K562 (cell line): ENCODE measurements around the gene SORCS1. TPM values are rescaled to one million over a fixed set of nuclear protein-coding genes. Genes with fewer than 3 reads are reported as not detected.

ENCODE experiments used
- CLOCK ChIP-seq: fragments of 250-450 bp; sonication (Bioruptor Pico); IDR thresholded peaks from 2 replicates; pipeline ENCODE4 v1.4.0; 2020; ENCODE audit warnings: mild to moderate bottlenecking, moderate library complexity, borderline replicate concordance
- HBP1 ChIP-seq: fragments of 450-650 bp; formaldehyde crosslinking; IDR thresholded peaks from 2 replicates; pipeline ENCODE4 v1.4.0; 2022; ENCODE audit warnings: missing genetic modification characterization
- L3MBTL2 ChIP-seq: fragments of 450-650 bp; IDR thresholded peaks from 2 replicates; pipeline ENCODE4 v1.6.1; 2016; ENCODE audit warnings: mild to moderate bottlenecking, moderate library complexity
- ZNF609 ChIP-seq: sonication (generic); formaldehyde crosslinking; IDR thresholded peaks from 2 replicates; pipeline ENCODE4 v1.8.1; 2023; ENCODE audit warnings: missing genetic modification reagents, mild to moderate bottlenecking, borderline replicate concordance
- polyA plus RNA-seq, 8 experiments: library from polyadenylated mRNA; depleted of rRNA in 4 of 8; stranded (reverse) in 5 of 8; unstranded in 3 of 8; fragments of >200 nt; fragmentation: Nextera tagmentation in 2 of 8; fragmentation: Illumina TruSeq in 1 of 8; extraction: Ambion mirVana in 2 of 8; extraction: Trizol in 1 of 8; gene quantifications; 2 replicates each; pipeline versions ENCODE4 v1.2.1 to v1.2.3, GENCODE V29; 2011 to 2014; ENCODE audit warnings: inconsistent platforms in 1 of 8, missing spikeins in 1 of 8
- total RNA-seq, 7 experiments: library from RNA; depleted of rRNA in 6 of 7; stranded (reverse); fragments of >200 nt in 6 of 7; fragmentation: Illumina TruSeq in 2 of 7; extraction: Trizol in 2 of 7; gene quantifications; 2 replicates each; pipeline versions ENCODE4 v1.2.1 to v1.2.3, GENCODE V29; 2011 to 2021; ENCODE audit warnings: low replicate concordance in 1 of 7

SORCS1 gene
- total and polyA plus RNA-seq, 9 of the 15 experiments (the other 6 are each of a cell fraction or from before 2014, with no cell fraction given) = 1.5 to 3.9 (median 2.7) TPM

- TF ChIP-seq ZNF609 (CRISPR knock-in tag) = no peak
- no peak for TF ChIP-seq HBP1 (CRISPR knock-in tag)
- no peak for TF ChIP-seq CLOCK
- no peak for TF ChIP-seq L3MBTL2
Observed at GRCh38 chr10:107072028-107072427, 92.5 kb downstream of the SORCS1 start (continued).
